Endothelial cell of umbilical vein (primary cell): ENCODE results near the gene ERICH6B. TPM values are rescaled to one million over a fixed set of nuclear protein-coding genes. Genes with fewer than 3 reads are reported as not detected.

ENCODE experiments used
- BruUV-seq: library from RNA; stranded (reverse); fragments of 400-500 nt; replicated peaks from 2 replicates; lab custom pipeline; 2021; lab: Mats Ljungman, UMichigan
- CTCF ChIA-PET: fragments of 300-600, 350-600 bp; sonication (Branson Sonifier 250); formaldehyde crosslinking; loops from one replicate; lab custom pipeline; 2021; ENCODE audit warnings: antibody characterized with exemption, inconsistent platforms; lab: Charles Lee
- POLR2A ChIA-PET: fragments of 300-600, 350-600 bp; sonication (Branson Sonifier 250); formaldehyde crosslinking; loops from one replicate; lab custom pipeline; 2021; ENCODE audit warnings: antibody characterized with exemption, inconsistent platforms; lab: Charles Lee
- DNase-seq: peaks from one replicate; pipeline ENCODE4 v3.0.0-alpha.2; 2011; ENCODE audit warnings: low read depth, low spot score
- FAIRE-seq: peaks from 2 replicates; lab custom pipeline; 2011; peaks lifted over from hg19 to GRCh38; lab: Jason Lieb, UNC
- H2AFZ ChIP-seq: 2 replicates; pipeline ENCODE4 v1.6.0; 2012; ENCODE audit warnings: low read depth, low read length, control low read depth, inconsistent platforms
- H3K27ac ChIP-seq: 2 replicates; pipeline ENCODE4 v1.5.1; 2011; ENCODE audit warnings: low read depth, mild to moderate bottlenecking, control low read depth, low read length, moderate library complexity; ENCODE audit not compliant: insufficient read depth
- H3K27me3 ChIP-seq, 2 experiments: 2 replicates each; pipeline versions ENCODE4 v1.6.0 to v1.6.1; 2011; ENCODE audit warnings: low read length in 2 of 2, mixed read lengths in 1 of 2; ENCODE audit not compliant: control insufficient read depth in 2 of 2, insufficient read depth in 2 of 2
- H3K36me3 ChIP-seq, 2 experiments: 2 replicates in 1 of 2; 3 replicates in 1 of 2; pipeline ENCODE4 v1.5.1; 2011; ENCODE audit warnings: low read length in 2 of 2, mild to moderate bottlenecking in 1 of 2, moderate library complexity in 1 of 2; ENCODE audit not compliant: control insufficient read depth in 2 of 2, insufficient read depth in 2 of 2; ENCODE audit errors: extremely low read depth in 1 of 2
- H3K4me1 ChIP-seq: 3 replicates; pipeline ENCODE4 v1.5.1; 2011; ENCODE audit warnings: mild to moderate bottlenecking, low read length; ENCODE audit not compliant: control insufficient read depth, insufficient read depth; ENCODE audit errors: extremely low read depth
- H3K4me2 ChIP-seq: 2 replicates; pipeline ENCODE4 v1.6.1; 2011; ENCODE audit warnings: low read length, control low read depth, mixed read lengths; ENCODE audit not compliant: insufficient read depth
- H3K4me3 ChIP-seq, 3 experiments: fragments of 200-600 bp in 1 of 3; sonication (generic), shearing (Covaris generic) in 1 of 3; replicated peaks in 1 of 3; 2 replicates each; pipeline ENCODE4 v1.5.1; 2011 to 2016; ENCODE audit warnings: control low read depth in 3 of 3, low read length in 3 of 3, mild to moderate bottlenecking in 2 of 3, inconsistent platforms in 1 of 3, low read depth in 1 of 3, moderate library complexity in 1 of 3; ENCODE audit not compliant: insufficient read depth in 1 of 3
- H3K79me2 ChIP-seq: 2 replicates; pipeline ENCODE4 v1.6.0; 2012; ENCODE audit warnings: low read length, inconsistent platforms; ENCODE audit not compliant: control insufficient read depth, insufficient read depth
- H3K9ac ChIP-seq: replicated peaks from 2 replicates; pipeline ENCODE3; 2011; ENCODE audit warnings: low read length, control low read depth; ENCODE audit not compliant: insufficient read depth; ENCODE audit errors: extremely low read depth
- H3K9me1 ChIP-seq: replicated peaks from 3 replicates; pipeline ENCODE4 v1.6.0; 2011; ENCODE audit warnings: mild to moderate bottlenecking, low read length; ENCODE audit not compliant: control insufficient read depth, insufficient read depth; ENCODE audit errors: extremely low read depth
- H3K9me3 ChIP-seq: replicated peaks from 2 replicates; pipeline ENCODE4 v1.5.1; 2012; ENCODE audit warnings: low read length, inconsistent platforms; ENCODE audit not compliant: control insufficient read depth, insufficient read depth
- H4K20me1 ChIP-seq: replicated peaks from 2 replicates; pipeline ENCODE3; 2011; ENCODE audit warnings: mild to moderate bottlenecking, low read length; ENCODE audit not compliant: control insufficient read depth, insufficient read depth; ENCODE audit errors: extremely low read depth
- CTCF ChIP-seq, 2 donors: IDR thresholded peaks; 1 replicate in 1 of 2; 2 replicates in 1 of 2; pipeline ENCODE4 v1.5.1; 2011; ENCODE audit warnings: low read length in 2 of 2, mild to moderate bottlenecking in 2 of 2, moderate library complexity in 2 of 2, control low read depth in 1 of 2, inconsistent platforms in 1 of 2, low read depth in 1 of 2; ENCODE audit not compliant: insufficient read depth in 1 of 2; ENCODE audit errors: extremely low read depth in 1 of 2
- EZH2 ChIP-seq: IDR thresholded peaks from 2 replicates; pipeline ENCODE4 v1.6.1; 2012; ENCODE audit warnings: borderline replicate concordance, low read depth, mild to moderate bottlenecking, moderate library complexity, low read length, inconsistent platforms; ENCODE audit not compliant: severe bottlenecking
- FOS ChIP-seq: IDR thresholded peaks from 2 replicates; pipeline ENCODE4 v1.6.1; 2011; ENCODE audit warnings: mild to moderate bottlenecking, low read length, moderate library complexity, borderline replicate concordance; ENCODE audit not compliant: insufficient read depth
- GATA2 ChIP-seq: IDR thresholded peaks from 2 replicates; pipeline ENCODE4 v1.7.0; 2011; ENCODE audit warnings: low read depth, mild to moderate bottlenecking, moderate library complexity, mixed read lengths, low read length; ENCODE audit not compliant: insufficient read length, insufficient read depth
- JUN ChIP-seq: IDR thresholded peaks from 2 replicates; pipeline ENCODE4 v1.6.1; 2011; ENCODE audit warnings: borderline replicate concordance, low read depth; ENCODE audit not compliant: insufficient read length, insufficient read depth
- MAX ChIP-seq: IDR thresholded peaks from 2 replicates; pipeline ENCODE4 v1.6.1; 2011; ENCODE audit not compliant: insufficient read depth, insufficient read length
- MYC ChIP-seq: IDR thresholded peaks from one replicate; pipeline ENCODE4 v1.6.1; 2011; ENCODE audit warnings: mild to moderate bottlenecking, low read depth, low read length
- POLR2A ChIP-seq: IDR thresholded peaks from 2 replicates; pipeline ENCODE4 v1.6.1; 2012; ENCODE audit warnings: low read depth, mild to moderate bottlenecking, control low read depth, low read length
- POLR2AphosphoS5 ChIP-seq: IDR thresholded peaks from 2 replicates; pipeline ENCODE4 v1.6.1; 2012; ENCODE audit warnings: low read depth, mild to moderate bottlenecking, control low read depth, low read length, moderate library complexity; ENCODE audit not compliant: insufficient read depth
- dilution Hi-C: fragments of 300-500 bp; cut with MboI; formaldehyde crosslinking; loops from one replicate; pipeline ENCODE4 v1.15.0; 2019; ENCODE audit warnings: low sequenced_read_pairs; ENCODE audit not compliant: extremely low pct_ligation_motif_present
- intact Hi-C: fragments of 100-400 bp; cut with micrococcal nuclease; formaldehyde crosslinking; loops from one replicate; pipeline ENCODE4 v1.10.0; 2022
- polyA plus RNA-seq, 4 experiments: library from polyadenylated mRNA; depleted of rRNA in 3 of 4; stranded (reverse) in 3 of 4; unstranded in 1 of 4; fragments of >200 nt; gene quantifications; 2 replicates each; pipeline versions ENCODE4 v1.2.1 to v1.2.3, GENCODE V29; 2011 to 2012; ENCODE audit warnings: missing spikeins in 1 of 4
- total RNA-seq: library from RNA; stranded (reverse); gene quantifications from 2 replicates; pipeline ENCODE4 v1.2.3, GENCODE V29; 2021

Gene ERICH6B
- total and polyA plus RNA-seq, 2 donors (not counting 3 experiments of a cell fraction or from before 2014, with no cell fraction given), result not detected

- peaks cover 0 to 2% of the 10 kb centered on the region in 2 experiments for H3K27me3 ChIP-seq
- no peak overlapping the region for H3K4me2 ChIP-seq
- H3K9me1 ChIP-seq, result no peaks in the 10 kb centered on the region
- no TSS peak for BruUV-seq
- no peak overlapping the region for H3K27ac ChIP-seq
- POLR2A ChIA-PET, result no interaction called here
- no peak overlapping the region for H3K4me3 ChIP-seq
- H4K20me1 ChIP-seq, result no peaks in the 10 kb centered on the region
- no peaks in the 10 kb centered on the region for H3K79me2 ChIP-seq
- dilution Hi-C loops, result no loop called here
- H3K9me3 ChIP-seq, result no peaks in the 10 kb centered on the region
- no peaks in the 10 kb centered on the region for H3K4me1 ChIP-seq
- no peak for TF ChIP-seq CTCF (IDR thresholded peaks at IDR 0.05; ENCODE audit: extremely low read depth in 1 of 2, insufficient read depth in 1 of 2, low read depth in 1 of 2, low read length in 2 of 2)
- no peak for TF ChIP-seq FOS
- no peak for TF ChIP-seq POLR2A
- no peak for TF ChIP-seq POLR2AphosphoS5
- no peak for TF ChIP-seq EZH2
- TF ChIP-seq JUN, result no peak
- no peak for TF ChIP-seq GATA2
- TF ChIP-seq MYC, result no peak
- TF ChIP-seq MAX, result no peak
- no peak overlapping the region for H3K9ac ChIP-seq
- CTCF ChIA-PET, result no interaction called here
- no peak for FAIRE-seq
- DNase-seq, result no peak
- intact Hi-C loops, result no loop called here
- no peaks in the 10 kb centered on the region for H3K36me3 ChIP-seq
- H2AFZ ChIP-seq, result no peak overlapping the region
Observed at GRCh38 chr13:45601680-45602079, 13.9 kb downstream of the ERICH6B start.
